ENCODE results near the gene TTC6. TPM values are rescaled to one million over a fixed set of nuclear protein-coding genes. Genes with fewer than 3 reads are reported as not detected.
"Not testable (repeated sequence)": the region's sequence is repeated elsewhere in the genome, so short reads cannot be mapped to it uniquely, and the experiment has no call there.

The TTC6 gene
- total and polyA plus RNA-seq, 10 donors, result not detected

- intact Hi-C loops (cut with DNase I; ENCODE audit: low total_unique reads), result no loop called here
- peaks cover 0 to 46% (median 26%) of the 10 kb centered on the region in 8 donors for H3K9me3 ChIP-seq
- H3K27me3 ChIP-seq (replicated peaks in 1 of 7), result no peaks in the 10 kb centered on the region
- H3K36me3 ChIP-seq, result no peaks in the 10 kb centered on the region
- WGBS, 5 donors, result 71 to 90% (median 86%) methylated on average over 1 of the region's 1 CpG
- H3K4me1 ChIP-seq, result no peaks in the 10 kb centered on the region
- TF ChIP-seq CTCF (IDR thresholded peaks at IDR 0.05 in 8 of 11, conservative IDR thresholded peaks at IDR 0.05 in 3 of 11), result no peak
- no peak for TF ChIP-seq POLR2A (IDR thresholded peaks at IDR 0.05)
- TF ChIP-seq POLR2AphosphoS5 (IDR thresholded peaks at IDR 0.05), result no peak
- DNase-seq, result no peak
- no peak overlapping the region for H3K4me3 ChIP-seq
- no peak overlapping the region for H3K27ac ChIP-seq
Observed at GRCh38 chr14:37553935-37554550, 41.4 kb upstream of the TTC6 start.

GRCh38 chr14:37555596-37555995, 39.8 kb upstream of the TTC6 start:
- peaks cover 0 to 46% (median 26%) of the 10 kb centered on the region in 8 donors for H3K9me3 ChIP-seq
- H3K4me3 ChIP-seq; H3K36me3 ChIP-seq; H3K4me1 ChIP-seq; intact Hi-C loops (cut with DNase I; ENCODE audit: low total_unique reads); DNase-seq; H3K27ac ChIP-seq; H3K27me3 ChIP-seq (replicated peaks in 1 of 7): not testable (repeated sequence)
- WGBS, 5 donors, result 91 to 98% (median 95%) methylated on average over 8 to 33 of the region's 33 CpGs

- no peak overlapping the region for H3K27ac ChIP-seq
- no peak overlapping the region for H3K4me3 ChIP-seq
- peaks cover 0 to 26% (median 10%) of the 10 kb centered on the region in 8 donors for H3K9me3 ChIP-seq
- H3K4me1 ChIP-seq, result no peaks in the 10 kb centered on the region
- intact Hi-C loops (cut with DNase I; ENCODE audit: low total_unique reads), result no loop called here
- TF ChIP-seq POLR2AphosphoS5 (IDR thresholded peaks at IDR 0.05) (no peak), CTCF (IDR thresholded peaks at IDR 0.05 in 8 of 11, conservative IDR thresholded peaks at IDR 0.05 in 3 of 11) (no peak), POLR2A (IDR thresholded peaks at IDR 0.05) (no peak)
- H3K27me3 ChIP-seq (replicated peaks in 1 of 7), result no peaks in the 10 kb centered on the region
- WGBS, 5 donors, result 80 to 90% (median 88%) methylated on average over 4 of the region's 4 CpGs
- DNase-seq, result no peak
- no peaks in the 10 kb centered on the region for H3K36me3 ChIP-seq
Observed at GRCh38 chr14:37558740-37559139, 36.7 kb upstream of the TTC6 start.

GRCh38 chr14:37559386-37559785, 36.0 kb upstream of the TTC6 start:
- whole genome bisulfite sequencing, 5 donors, result 80 to 88% (median 84%) methylated on average over 6 of the region's 6 CpGs
- H3K9me3 ChIP-seq, result peaks cover 0 to 20% (median 7%) of the 10 kb centered on the region in 8 donors
- intact Hi-C loops (cut with DNase I; ENCODE audit: low total_unique reads), result no loop called here

More at GRCh38 chr14:37559386-37559785, 36.0 kb upstream of the TTC6 start:
- no peaks in the 10 kb centered on the region for H3K36me3 ChIP-seq
- no peak overlapping the region for H3K27ac ChIP-seq
- no peak for DNase-seq
- H3K4me3 ChIP-seq, result no peak overlapping the region
- H3K4me1 ChIP-seq, result no peaks in the 10 kb centered on the region
- TF ChIP-seq POLR2AphosphoS5 (IDR thresholded peaks at IDR 0.05) (no peak), CTCF (IDR thresholded peaks at IDR 0.05 in 8 of 11, conservative IDR thresholded peaks at IDR 0.05 in 3 of 11) (no peak), POLR2A (IDR thresholded peaks at IDR 0.05) (no peak)
- H3K27me3 ChIP-seq (replicated peaks in 1 of 7), result no peaks in the 10 kb centered on the region
